Adrenal gland (tissue), 5 donors: ENCODE results near the gene NBAS.

Source experiments
- POLR2A ChIP-seq, 2 donors: fragments of 450-650 bp; IDR thresholded peaks; one replicate each; pipeline ENCODE4 v1.6.1; 2017; ENCODE audit warnings: antibody characterized with exemption in 2 of 2, mild to moderate bottlenecking in 2 of 2, moderate library complexity in 1 of 2
- TF ChIP-seq, protein P1 (sequence below), 6 experiments: fragments of 450-650 bp in 4 of 6; fragments of 200-600 bp in 2 of 6; sonication (generic) in 1 of 6; IDR thresholded peaks; 1 replicate in 5 of 6; 2 replicates in 1 of 6; pipeline versions ENCODE4 v1.5.1 to v1.8.0; 2016 to 2021; ENCODE audit warnings: antibody characterized with exemption in 6 of 6, mild to moderate bottlenecking in 2 of 6, moderate library complexity in 1 of 6
- donor health status: DM: no; HTN: no; CAD: no.

DNA sequence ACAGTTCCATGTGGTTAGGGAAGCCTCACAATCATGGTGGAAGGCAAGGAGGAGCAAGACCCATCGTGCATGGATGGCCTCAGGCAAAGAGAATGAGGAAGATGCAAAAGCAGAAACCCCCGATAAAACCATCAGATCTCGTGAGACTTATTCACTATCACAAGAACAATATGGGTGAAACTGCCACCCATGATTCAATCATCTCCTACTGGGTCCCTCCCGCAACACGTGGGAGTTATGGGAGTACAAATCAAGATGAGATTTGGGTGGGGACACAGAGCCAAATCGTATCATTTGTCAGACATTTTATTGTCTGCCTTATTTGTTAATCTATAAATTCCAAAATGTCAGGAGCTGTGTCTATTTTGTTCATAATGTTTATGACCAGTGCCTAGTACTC lies 17.6 kb downstream of the NBAS start:
- TF ChIP-seq, protein P1, sequence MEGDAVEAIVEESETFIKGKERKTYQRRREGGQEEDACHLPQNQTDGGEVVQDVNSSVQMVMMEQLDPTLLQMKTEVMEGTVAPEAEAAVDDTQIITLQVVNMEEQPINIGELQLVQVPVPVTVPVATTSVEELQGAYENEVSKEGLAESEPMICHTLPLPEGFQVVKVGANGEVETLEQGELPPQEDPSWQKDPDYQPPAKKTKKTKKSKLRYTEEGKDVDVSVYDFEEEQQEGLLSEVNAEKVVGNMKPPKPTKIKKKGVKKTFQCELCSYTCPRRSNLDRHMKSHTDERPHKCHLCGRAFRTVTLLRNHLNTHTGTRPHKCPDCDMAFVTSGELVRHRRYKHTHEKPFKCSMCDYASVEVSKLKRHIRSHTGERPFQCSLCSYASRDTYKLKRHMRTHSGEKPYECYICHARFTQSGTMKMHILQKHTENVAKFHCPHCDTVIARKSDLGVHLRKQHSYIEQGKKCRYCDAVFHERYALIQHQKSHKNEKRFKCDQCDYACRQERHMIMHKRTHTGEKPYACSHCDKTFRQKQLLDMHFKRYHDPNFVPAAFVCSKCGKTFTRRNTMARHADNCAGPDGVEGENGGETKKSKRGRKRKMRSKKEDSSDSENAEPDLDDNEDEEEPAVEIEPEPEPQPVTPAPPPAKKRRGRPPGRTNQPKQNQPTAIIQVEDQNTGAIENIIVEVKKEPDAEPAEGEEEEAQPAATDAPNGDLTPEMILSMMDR (IDR thresholded peaks at IDR 0.05): no peak
- TF ChIP-seq POLR2A (IDR thresholded peaks at IDR 0.05): no peak
